GM21526 (cell line): ENCODE results near the gene GRB2.
"Not testable (repeated sequence)": the region's sequence is repeated elsewhere in the genome, so short reads cannot be mapped to it uniquely, and the experiment has no call there.

Source experiments
- ATAC-seq: cut with Tn5 transposase; IDR thresholded peaks from one replicate; pipeline ENCODE4 v1.9.1; 2021; ENCODE audit warnings: moderate library complexity; ENCODE audit not compliant: unreplicated experiment, low FRiP score

GRB2 gene

DNA sequence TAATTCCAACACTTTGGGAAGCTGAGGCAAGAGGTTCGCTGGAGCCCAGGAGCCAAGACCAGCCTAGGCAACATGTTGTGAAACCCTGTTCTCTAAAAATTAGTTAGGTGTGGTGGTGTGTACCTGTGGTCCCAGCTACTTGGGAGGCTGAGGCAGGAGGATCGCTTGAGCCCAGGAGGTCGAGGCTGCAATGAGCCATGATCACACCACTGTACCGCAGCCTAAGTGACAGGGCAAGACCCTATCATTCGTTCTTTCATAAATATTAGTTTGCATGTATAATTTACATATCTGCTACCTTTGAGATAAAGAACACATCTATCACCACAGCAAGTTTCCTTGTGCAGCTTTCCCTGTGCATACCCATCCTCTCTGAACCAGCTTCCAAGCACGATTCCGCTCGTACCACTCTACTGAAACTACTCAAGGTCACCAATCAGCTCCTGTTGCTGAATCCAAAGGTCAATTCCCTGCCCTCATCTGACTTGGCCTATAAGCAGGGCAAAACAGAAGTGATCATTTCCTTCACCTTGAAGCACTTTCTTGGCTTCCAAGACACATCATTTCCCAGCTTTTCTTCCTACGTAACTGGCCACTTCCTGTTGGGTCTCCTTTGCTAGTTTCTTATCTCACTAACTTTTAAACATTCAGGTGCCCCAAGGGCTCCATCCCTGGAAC is 49.1 kb downstream of the GRB2 start:
- ATAC-seq = no peak

DNA sequence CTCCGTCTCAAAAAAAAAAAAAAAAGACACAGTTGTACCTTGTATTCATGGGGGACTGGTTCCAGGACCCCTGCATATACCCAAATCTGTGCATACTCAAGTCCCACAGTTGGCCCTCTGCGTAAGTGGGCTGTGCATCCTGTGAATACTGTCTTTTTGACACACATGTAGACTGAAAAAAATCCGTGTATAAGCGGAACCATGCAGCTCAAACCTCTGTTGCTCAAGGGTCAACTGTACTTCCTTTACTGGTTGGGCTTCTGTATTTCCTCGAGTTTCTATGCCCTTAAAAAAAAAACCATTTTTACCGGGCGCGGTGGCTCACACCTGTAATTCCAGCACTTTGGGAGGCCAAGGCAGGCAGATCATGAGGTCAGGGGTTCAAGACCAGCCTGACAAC is 52.3 kb downstream of the GRB2 start:
- no peak for ATAC-seq

DNA sequence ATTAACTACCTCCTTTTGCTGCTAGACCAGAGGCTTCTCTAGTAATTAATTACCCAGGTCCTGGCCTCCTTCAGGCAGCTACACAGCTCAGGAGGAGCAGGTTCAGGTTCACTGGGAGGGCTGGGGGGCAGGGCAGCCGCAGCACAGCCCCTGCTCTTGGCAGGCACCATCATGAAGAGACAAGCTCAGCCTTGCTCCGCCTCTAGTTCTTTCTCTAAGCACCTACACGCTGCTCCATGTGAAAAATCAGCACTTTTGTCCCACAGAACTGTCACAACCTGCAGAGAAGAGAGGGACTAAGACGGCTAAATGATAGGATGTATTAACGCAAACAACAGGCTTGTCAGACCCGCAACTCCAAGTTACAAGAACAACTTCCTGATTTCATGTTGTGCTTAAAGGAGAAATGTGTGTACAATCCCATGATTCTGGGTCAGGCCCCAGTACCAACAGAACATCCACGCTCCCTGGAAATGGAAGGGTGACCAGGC is 53.4 kb downstream of the GRB2 start:
- no peak for ATAC-seq

DNA sequence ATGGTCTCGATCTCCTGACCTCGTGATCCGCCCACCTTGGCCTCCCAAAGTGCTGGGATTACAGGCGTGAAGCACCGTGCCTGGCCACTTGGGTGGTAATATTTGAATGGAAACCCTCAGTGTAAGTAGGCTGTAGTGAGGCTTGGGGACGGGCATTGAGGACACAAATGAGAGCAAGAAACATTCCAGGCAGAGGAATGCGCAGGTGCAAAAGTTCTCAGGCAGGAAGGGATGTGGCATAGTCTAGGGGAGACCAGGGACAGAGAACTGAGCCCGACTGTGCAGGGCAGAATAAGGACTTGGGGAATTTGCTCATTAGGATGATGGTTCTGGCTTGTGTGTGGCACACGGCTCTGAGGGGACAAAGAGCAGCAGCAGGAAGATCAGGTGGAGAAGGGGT is 54.8 kb downstream of the GRB2 start:
- ATAC-seq = no peak

DNA sequence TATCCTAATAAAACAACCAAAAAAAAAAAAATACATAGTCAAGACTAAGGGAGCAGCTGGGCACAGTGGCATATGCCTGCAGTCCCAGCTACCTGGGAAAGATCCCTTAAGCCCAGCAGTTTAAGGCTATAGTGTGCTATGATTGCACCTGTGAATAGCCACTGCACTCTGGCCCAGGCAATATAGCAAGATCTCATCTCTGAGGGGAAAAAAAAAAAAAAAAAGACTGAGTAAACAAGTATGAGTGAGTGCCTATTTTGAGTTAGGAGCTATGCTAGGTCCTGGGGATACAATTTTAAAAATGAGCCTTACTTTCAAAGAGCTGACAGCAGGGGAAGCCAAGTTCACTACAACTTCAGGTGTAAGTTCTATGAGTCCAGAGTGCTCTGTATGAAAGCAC is 55.4 kb downstream of the GRB2 start:
- ATAC-seq = no peak

DNA sequence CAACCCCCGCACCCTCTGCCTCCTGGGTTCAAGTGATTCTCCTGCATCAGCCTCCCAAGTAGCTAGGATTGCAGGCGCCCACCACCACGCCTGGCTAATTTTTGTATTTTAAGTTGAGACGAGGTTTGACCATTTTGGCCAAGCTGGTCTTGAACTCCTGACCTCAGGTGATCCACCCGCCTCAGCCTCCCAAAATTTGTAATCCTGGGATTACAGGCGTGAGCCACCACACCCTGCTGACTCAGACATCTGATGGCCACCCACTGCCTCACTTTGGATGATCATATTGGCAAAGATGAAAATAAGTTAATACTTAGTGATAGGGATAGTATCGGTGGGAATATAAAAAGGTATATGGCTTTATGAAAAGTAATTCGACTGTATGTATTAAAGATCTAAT is 55.9 kb downstream of the GRB2 start:
- no peak for ATAC-seq

DNA sequence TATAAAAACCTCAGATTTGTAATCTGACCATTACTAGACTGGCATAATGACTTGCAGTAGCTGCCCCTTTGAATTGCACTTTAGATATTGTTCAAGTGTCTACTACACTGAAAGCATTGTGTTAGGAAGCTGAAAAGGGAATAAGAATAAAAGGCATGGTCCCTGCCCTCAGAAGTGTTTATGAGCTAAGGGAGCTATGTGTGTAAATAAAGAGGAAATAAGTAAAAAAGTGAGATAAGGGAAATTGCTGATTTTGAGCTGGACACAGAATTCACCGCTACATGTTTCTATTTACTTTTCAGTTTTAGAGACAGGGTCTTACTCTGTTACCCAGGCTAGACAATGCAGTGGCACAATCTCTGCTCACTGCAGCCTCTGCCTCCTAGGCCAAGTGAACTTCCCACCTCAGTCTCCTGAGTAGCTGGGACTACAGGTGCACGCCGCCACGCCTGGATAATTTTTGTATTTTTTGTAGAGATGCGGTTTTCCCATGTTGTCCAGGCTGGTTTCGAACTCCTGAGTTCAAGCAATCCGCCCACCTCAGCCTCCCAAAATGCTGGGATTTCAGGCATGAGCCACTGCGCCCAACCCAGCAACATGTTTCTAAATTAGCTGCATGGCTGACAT is 57.0 kb downstream of the GRB2 start:
- ATAC-seq = no peak

DNA sequence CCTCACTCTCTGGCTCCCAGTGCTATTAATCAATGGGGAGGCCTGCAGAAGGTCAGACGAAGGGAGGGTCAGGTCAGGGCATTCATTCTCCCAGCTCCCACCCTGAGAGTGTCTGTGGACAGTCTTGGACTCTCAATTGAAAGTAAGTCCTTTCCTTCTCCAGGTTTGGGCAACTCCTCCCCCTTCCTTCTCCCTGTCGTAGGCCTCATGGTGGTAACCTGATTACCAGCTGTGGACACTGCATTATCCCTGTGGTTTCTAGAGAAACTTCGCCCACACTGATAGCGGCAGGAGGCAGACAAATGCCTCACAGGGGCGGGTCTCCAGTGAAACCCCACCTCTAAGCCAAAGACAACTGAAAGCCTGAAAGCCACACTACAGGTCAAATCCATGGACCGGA is 58.6 kb downstream of the GRB2 start:
- ATAC-seq = no peak

DNA sequence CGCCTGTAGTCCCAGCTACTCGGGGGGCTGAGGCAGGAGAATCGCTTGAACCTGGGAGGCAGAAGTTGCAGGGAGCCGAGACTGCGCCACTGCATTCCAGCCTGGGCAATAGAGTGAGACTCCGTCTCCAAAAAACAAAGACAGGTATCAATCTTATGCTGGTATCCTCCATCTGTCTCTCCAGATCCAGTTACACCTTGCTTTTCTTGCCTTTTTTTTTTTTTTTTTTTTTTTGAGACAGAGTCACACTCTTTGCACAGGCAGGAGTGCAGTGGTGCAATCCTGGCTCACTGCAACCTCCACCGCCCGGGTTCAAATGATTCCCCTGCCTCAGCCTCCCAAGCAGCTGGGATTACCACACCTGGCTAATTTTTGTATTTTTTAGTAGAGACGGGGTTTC is 59.1 kb downstream of the GRB2 start:
- ATAC-seq = not testable (repeated sequence)

DNA sequence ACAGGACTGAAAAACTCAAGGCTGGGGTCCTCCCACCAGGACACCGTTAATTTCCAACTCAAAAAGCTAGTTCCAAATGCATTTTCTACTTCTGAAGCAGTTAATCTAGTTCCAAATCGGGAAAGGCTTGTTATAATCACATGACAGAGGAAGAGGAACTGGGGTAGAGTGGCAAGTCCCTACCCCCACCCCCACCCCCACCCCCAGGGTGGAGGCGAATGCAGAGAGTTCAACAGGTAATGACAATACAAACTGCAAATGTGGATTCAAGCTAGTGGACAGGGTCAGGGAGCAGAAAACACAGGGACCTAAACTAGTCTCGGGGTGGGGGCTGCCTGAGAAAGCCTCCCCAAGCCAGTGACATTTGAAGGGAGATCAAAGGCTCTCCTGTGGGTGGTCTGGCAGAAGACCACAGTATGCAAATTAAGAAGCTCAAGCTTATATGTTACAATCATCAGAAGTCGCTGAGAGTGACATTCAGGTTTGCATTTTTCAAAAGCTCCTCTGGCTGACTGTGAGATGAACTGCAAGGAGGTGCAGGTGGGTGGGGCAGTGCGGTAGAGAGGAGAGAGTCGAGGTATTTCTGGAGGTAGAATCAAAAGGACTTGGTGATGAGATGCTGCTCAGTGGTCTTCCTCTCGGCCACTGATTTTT is 59.8 kb downstream of the GRB2 start:
- no peak for ATAC-seq

DNA sequence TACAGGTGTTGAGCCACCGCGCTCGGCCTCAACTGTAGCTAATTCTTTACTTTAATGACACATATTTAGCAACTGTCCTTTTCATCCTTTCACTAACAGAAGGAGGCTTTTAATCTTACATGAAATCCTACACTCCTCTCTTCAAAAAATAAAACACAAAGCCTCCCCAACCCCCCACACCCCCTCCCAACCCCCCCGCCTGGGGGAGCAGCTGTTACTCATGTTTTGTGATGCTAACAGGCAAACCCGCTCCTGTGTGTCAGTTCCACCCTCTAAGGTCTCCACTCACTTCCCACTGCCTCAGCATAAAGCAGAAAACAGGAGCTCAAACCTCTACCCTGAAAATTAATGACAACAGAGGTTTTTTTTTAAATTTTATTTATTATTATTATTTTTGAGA is 60.8 kb downstream of the GRB2 start:
- ATAC-seq = no peak

DNA sequence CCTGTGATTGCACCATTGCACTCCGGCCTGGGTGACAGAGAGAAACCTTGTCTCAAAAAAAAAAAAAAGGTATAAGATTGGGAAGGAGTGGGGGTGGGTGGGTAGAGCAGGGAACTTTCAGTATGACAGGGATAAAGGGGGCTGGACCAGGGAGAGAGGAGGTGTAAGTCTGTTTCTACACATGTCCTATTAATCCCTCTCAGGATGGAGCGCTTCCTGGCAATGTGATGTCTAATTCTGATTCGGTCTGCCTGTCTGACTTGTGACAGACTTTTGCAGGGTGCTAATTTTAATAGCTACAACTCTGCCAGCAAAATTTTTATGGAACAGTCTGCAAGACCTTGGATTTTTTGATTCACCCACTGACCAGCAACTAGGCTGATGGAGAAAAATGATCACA is 62.5 kb downstream of the GRB2 start:
- ATAC-seq = no peak

DNA sequence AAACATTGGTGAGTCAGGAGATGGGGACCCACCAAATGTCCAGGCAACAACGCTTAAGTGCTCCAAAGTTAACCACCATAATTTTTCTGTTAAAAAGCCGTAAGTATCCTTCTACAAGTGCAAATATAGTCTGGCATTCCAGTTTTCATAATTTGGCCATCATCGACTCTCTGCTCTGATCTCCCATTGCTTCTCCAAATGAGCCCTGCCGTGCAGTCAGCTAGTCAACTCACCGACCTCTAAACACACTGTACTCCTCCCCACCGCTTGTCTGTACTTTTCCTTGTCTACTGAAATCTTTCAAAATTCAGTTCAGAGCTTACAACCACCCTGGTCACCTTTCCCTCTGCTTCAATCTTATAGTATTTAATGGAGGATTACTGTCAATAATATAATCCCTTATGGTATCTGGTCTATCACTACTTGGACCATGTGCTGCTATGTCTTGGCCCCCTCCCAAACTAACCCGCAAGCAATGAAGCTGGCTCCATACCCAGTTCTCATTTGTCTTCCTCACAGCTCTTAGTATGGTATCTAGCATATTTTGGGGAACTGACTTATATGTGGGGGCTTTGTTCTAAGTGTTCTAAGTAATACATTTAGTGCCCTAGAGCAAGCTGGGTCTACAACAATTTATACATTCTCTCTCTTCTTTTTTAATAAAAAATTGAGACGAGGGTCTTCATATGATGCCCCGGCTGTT is 63.5 kb downstream of the GRB2 start:
- ATAC-seq = no peak

DNA sequence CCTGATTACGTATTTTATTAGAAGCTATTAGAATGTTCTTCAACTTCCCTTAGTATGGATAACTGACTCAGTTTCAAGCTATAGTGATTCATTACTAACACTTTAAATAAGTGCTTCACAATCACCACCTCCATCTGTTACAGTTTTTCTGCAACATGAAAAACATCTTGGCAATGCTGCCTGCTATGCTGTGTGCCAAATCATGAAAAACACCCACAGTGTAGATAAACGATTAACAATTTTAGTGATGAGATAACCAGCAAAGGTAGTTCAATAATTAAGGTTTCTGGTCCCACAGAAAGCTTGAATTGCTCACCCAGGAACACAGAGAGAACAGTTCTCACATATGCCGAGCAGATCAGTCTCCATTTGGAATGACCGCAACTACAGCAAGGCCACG is 64.8 kb downstream of the GRB2 start:
- ATAC-seq = no peak

DNA sequence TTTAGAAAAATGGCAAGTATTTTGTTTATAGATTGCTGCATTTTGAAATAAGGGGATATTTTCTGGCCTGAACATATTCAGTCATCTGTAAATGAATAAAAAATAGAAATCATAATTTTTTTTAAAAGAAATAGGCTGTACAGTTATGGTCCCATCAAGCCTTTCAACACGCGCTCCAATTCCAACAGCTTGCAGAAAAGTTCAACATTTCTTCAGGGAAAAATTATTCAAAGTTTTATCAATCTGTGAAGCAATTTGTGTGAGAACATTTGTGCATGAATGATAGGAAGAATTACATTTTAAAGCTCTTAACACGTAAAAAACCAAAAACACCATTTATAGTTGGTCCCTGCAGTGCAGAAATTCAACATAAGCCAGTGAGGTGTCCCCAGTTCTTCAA is 65.5 kb downstream of the GRB2 start:
- no peak for ATAC-seq

DNA sequence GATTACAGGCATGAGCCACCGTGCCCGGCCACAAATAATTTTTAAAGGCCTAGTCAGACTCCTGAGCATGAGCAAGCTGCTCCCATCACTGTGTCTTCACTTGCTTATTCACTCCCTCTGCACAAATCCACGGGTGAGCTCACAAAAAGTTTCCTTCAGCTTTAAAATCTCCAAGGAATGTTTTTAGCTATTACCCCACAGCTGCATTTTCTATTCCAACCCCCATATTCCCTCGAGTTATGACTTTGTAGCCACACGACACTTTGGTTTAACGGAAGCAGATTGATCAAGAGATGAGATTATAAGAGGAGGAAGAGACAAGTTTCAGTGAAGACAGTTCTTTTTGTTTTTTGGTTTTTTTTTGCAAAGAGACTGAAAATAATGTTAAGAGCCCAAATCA is 67.1 kb downstream of the GRB2 start:
- ATAC-seq = no peak

DNA sequence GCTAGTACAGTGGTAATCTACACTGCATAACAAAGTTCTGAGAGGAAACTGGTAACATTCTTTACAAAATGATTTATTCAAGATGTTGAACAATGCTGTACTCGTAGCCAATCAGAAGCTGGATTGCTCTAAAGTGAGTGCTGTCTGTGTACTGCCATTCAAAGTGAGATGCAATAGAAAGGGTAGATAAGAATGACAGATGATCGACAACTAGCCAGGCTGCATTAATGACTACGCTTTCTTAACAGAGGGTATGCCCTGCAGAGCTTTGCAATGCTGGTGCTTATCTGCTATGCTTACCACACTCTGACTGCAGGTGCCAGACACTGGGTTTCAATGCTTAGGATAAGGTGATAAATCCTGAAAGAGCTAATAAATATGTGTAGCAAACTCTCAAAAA is 70.2 kb downstream of the GRB2 start:
- no peak for ATAC-seq

DNA sequence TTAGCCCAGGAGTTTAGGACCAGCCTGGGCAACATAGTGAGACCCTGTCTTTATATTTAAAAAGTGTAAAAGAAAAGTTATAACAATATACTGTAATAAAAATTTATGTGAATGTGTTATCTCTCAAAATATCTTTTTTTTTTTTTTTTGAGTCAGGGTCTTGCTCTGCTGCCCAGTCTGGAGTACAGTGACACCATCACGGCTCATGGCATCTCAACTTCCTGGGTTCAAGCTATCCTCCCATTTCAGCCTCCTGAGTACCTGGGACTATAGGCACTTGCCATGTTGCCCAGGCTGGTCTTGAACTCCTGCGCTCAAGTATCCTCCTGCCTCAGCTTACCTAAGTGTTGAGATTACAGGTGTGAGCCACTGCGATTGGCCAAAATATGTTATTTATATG is 70.8 kb downstream of the GRB2 start:
- ATAC-seq = no peak

DNA sequence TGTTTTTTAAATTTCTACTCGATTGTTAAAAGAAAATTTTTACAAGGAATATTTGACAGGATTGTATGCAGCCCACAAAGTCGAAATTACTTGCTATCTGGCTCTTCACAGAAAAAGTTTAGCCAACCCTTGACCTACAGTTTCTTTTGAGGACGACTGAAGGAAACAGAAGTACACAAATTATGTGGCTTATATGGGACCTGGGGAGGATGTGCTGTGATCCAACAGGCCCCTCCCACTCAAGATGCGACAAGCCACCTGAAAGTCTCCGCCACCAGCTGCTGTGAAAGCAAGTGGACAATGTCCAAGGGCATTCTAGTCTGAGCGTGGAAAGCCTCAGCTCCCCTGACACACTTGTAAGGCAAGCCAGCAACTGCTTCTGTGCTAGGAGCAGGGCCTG is 73.8 kb downstream of the GRB2 start:
- ATAC-seq = no peak

DNA sequence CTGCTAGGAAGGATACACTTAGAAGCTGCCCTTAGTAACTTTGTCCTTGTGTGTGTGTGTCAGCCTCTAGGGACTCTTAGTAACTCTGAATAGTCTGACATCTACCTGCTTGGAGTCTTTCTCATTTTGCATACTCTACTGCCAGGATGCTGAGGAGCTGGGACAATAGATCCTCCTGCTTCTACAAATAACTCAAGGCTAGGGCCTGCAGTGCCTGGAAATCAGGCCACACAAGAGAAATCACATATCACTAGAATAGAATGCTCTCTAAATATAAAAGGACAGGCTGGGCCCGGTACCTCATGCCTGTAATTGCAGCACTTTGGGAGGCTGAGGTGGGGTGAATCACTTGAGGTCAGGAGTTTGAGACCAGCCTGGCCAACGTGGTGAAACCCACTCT is 77.7 kb downstream of the GRB2 start:
- no peak for ATAC-seq

DNA sequence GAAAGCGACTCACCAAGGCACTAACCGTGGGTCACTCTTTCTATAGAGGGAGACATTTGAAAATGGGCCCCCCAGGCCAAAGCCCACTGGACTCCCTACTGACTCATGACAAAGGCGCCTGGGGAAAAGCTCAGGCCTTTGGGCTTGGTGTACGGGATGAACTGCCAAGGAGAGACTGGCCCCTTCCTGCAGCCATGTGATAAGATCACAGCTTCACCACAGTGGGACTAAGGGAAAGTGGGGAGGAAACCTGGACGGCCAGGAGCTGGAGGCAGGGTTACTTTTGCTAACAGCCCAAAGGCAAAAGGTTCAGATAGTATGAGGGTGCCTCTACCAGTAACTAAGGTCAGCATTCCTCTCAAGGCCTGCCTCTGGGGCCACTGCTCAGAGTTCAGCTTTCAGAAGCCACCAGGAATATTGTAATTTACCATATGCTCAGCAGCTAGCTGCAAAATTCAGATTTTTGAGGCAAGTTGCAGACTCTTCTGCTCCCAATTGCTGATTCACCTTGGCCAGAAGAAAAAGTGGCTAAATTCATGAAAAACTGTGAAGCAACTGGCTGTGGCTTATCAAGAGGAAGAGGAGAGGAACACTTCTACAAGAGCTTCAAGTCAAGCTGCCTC is 79.1 kb downstream of the GRB2 start:
- ATAC-seq = no peak
